Astrocyte (in vitro differentiated cells and primary cell): ENCODE measurements around the gene SZRD1. TPM values are rescaled to one million over a fixed set of nuclear protein-coding genes. Genes with fewer than 3 reads are reported as not detected.

Source experiments
- DNase-seq: peaks from one replicate; pipeline ENCODE4 v3.0.0-alpha.2; 2010; ENCODE audit warnings: low read depth
- FAIRE-seq: peaks from 2 replicates; lab custom pipeline; 2011; peaks lifted over from hg19 to GRCh38; lab: Jason Lieb, UNC
- H2AFZ ChIP-seq: 2 replicates; pipeline ENCODE4 v1.6.0; 2012; ENCODE audit warnings: low read depth, low read length, inconsistent platforms
- H3K27ac ChIP-seq: 2 replicates; pipeline ENCODE4 v1.5.1; 2011; ENCODE audit warnings: low read depth, low read length, inconsistent platforms
- H3K27me3 ChIP-seq: 2 replicates; pipeline ENCODE4 v1.6.0; 2011; ENCODE audit warnings: low read length, inconsistent platforms; ENCODE audit not compliant: insufficient read depth
- H3K36me3 ChIP-seq: 2 replicates; pipeline ENCODE4 v1.5.1; 2011; ENCODE audit warnings: low read length, inconsistent platforms; ENCODE audit not compliant: insufficient read depth
- H3K4me1 ChIP-seq: 2 replicates; pipeline ENCODE4 v1.5.1; 2011; ENCODE audit warnings: low read length, inconsistent platforms; ENCODE audit not compliant: insufficient read depth
- H3K4me2 ChIP-seq: 2 replicates; pipeline ENCODE4 v1.6.0; 2012; ENCODE audit warnings: low read length, inconsistent platforms
- H3K4me3 ChIP-seq: 2 replicates; pipeline ENCODE4 v1.5.1; 2011; ENCODE audit warnings: low read depth, mild to moderate bottlenecking, low read length, inconsistent platforms; ENCODE audit not compliant: insufficient read depth
- H3K79me2 ChIP-seq: 2 replicates; pipeline ENCODE4 v1.6.0; 2012; ENCODE audit warnings: mild to moderate bottlenecking, low read length, inconsistent platforms; ENCODE audit not compliant: insufficient read depth
- H3K9ac ChIP-seq: 2 replicates; pipeline ENCODE4 v1.6.0; 2012; ENCODE audit warnings: mild to moderate bottlenecking, low read length, inconsistent platforms
- H3K9me3 ChIP-seq: 2 replicates; pipeline ENCODE4 v1.5.1; 2012; ENCODE audit warnings: low read depth, mild to moderate bottlenecking, low read length, inconsistent platforms; ENCODE audit not compliant: insufficient read depth
- H4K20me1 ChIP-seq: 2 replicates; pipeline ENCODE4 v1.6.0; 2012; ENCODE audit warnings: low read length, inconsistent platforms; ENCODE audit not compliant: insufficient read depth
- H3K27ac Mint-ChIP-seq: one replicate; pipeline ENCODE4 v1.8.0; 2021; ENCODE audit warnings: mild to moderate bottlenecking, mixed read lengths; ENCODE audit not compliant: unreplicated experiment
- H3K27me3 Mint-ChIP-seq: one replicate; pipeline ENCODE4 v1.8.0; 2021; ENCODE audit warnings: low read depth, mixed read lengths; ENCODE audit not compliant: unreplicated experiment
- H3K36me3 Mint-ChIP-seq: one replicate; pipeline ENCODE4 v1.8.0; 2021; ENCODE audit warnings: low read depth, mixed read lengths; ENCODE audit not compliant: unreplicated experiment
- H3K4me1 Mint-ChIP-seq: one replicate; pipeline ENCODE4 v1.8.0; 2021; ENCODE audit warnings: low read depth, mixed read lengths; ENCODE audit not compliant: unreplicated experiment
- H3K4me3 Mint-ChIP-seq: one replicate; pipeline ENCODE4 v1.8.0; 2021; ENCODE audit warnings: mild to moderate bottlenecking, moderate library complexity, mixed read lengths; ENCODE audit not compliant: unreplicated experiment
- H3K9me3 Mint-ChIP-seq: one replicate; pipeline ENCODE4 v1.8.0; 2021; ENCODE audit warnings: mild to moderate bottlenecking, mixed read lengths; ENCODE audit not compliant: unreplicated experiment
- CTCF ChIP-seq: IDR thresholded peaks from 2 replicates; pipeline ENCODE4 v1.5.1; 2011; ENCODE audit warnings: low read depth, mild to moderate bottlenecking, inconsistent platforms, low read length, moderate library complexity; ENCODE audit not compliant: insufficient read depth
- EZH2 ChIP-seq: IDR thresholded peaks from 2 replicates; pipeline ENCODE4 v1.6.1; 2012; ENCODE audit warnings: mild to moderate bottlenecking, low read length, inconsistent platforms; ENCODE audit not compliant: insufficient read depth
- total RNA-seq: library from RNA; stranded (reverse); gene quantifications from 2 replicates; pipeline ENCODE4 v1.2.1, GENCODE V29; 2021

Gene SZRD1
- total RNA-seq, 1 donor from 2014 or later: 165 TPM

GRCh38 chr1:16367258-16367967 is 371 bp downstream of the SZRD1 start:
- Mint-ChIP-seq H3K4me1 (peaks cover 17% of the 10 kb centered on the region), H3K9me3 (no peaks in the 10 kb centered on the region), H3K4me3 (peak overlapping the region; percentile 95), H3K27me3 (no peaks in the 10 kb centered on the region), H3K36me3 (no peaks in the 10 kb centered on the region), H3K27ac (peak overlapping the region; percentile 98)
- peak; percentile 78 for DNase-seq
- Histone ChIP-seq H3K27ac (peak overlapping the region; percentile 97), H3K4me2 (peak overlapping the region; percentile 93), H3K27me3 (no peaks in the 10 kb centered on the region), H3K36me3 (no peaks in the 10 kb centered on the region), H2AFZ (peak overlapping the region; percentile 59), H3K9me3 (no peaks in the 10 kb centered on the region), H3K4me1 (peaks cover 14% of the 10 kb centered on the region), H3K9ac (peak overlapping the region; percentile 92), H3K79me2 (peaks cover 50% of the 10 kb centered on the region), H4K20me1 (peaks cover 39% of the 10 kb centered on the region), H3K4me3 (peak overlapping the region; percentile 89)
- TF ChIP-seq CTCF (no peak), EZH2 (no peak)
- FAIRE-seq: no peak

DNA sequence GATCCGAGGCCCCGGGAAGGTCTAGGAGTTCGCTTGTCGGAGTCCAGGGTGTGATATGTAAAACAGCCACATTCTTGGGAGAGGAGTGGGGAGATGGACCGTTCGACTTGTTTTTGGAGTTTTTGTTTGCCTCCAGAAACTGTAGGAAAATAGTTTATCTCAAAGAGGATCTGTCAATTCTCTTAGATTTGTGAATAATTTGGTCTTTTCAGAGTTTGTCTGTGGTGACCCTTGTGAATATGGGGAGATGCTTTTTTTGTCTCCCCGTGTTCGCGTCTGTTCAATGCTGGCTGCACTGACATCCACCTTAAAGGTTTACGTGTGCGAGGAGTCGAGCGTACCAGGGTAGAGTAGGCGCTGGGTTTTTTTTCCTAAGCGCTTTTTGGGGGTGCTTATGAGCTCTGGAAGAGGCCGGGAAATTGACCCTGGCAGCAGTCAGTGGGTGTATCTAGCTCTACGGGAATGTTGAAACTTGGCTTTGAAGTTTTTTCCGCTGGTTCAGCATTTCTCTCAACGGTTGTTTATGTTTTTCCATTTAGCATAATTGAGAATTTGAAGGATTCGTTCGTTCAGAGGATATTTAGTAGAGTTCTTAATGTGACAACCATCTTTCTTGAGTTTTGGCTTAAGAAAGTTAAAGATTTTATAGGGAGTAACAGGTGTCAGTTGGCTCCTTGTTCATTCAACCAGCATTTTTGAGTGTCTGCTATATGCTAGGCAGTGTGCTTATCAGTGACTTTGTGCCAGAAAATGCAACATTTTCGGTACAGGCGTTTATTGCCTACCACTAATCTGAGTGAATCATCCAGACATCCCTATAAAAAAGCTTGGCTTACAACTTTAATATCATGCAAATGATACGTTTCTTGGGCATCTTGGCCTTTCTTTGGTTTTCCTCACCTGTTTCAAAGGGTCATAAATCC is 1.2 kb downstream of the SZRD1 start:
- Histone ChIP-seq H3K9me3 (no peaks in the 10 kb centered on the region), H4K20me1 (peaks cover 45% of the 10 kb centered on the region), H3K4me3 (peak overlapping the region; percentile 89), H3K79me2 (peaks cover 57% of the 10 kb centered on the region), H3K27me3 (no peaks in the 10 kb centered on the region), H3K4me2 (peak overlapping the region; percentile 93), H3K4me1 (peaks cover 19% of the 10 kb centered on the region), H3K9ac (peak overlapping the region; percentile 92), H3K36me3 (no peaks in the 10 kb centered on the region), H3K27ac (peak overlapping the region; percentile 97), H2AFZ (peak overlapping the region; percentile 59)
- no peaks in the 10 kb centered on the region for H3K36me3 Mint-ChIP-seq
- DNase-seq (peak; percentile 55), FAIRE-seq (no peak)
- TF ChIP-seq EZH2: no peak
- TF ChIP-seq CTCF: no peak
- peak overlapping the region; percentile 95 for H3K4me3 Mint-ChIP-seq
- no peaks in the 10 kb centered on the region for H3K27me3 Mint-ChIP-seq
- H3K27ac Mint-ChIP-seq: peak overlapping the region; percentile 98
- H3K4me1 Mint-ChIP-seq: peaks cover 23% of the 10 kb centered on the region
- no peaks in the 10 kb centered on the region for H3K9me3 Mint-ChIP-seq
